ENCODE results near the gene TTI1.

Gene TTI1

GRCh38 chr20:38033330-38034107, at the start of gene TTI1, which contains the start of gene RPRD1B:
TTI1 (minus strand) TSS chr20:38033456; CDS start chr20:38013816, 19,640 bp downstream.
RPRD1B (plus strand) TSS chr20:38033746; CDS start chr20:38033948, 202 bp downstream.
- DNase-seq (ENCODE audit: low spot score), result peak; percentile 88

DNA sequence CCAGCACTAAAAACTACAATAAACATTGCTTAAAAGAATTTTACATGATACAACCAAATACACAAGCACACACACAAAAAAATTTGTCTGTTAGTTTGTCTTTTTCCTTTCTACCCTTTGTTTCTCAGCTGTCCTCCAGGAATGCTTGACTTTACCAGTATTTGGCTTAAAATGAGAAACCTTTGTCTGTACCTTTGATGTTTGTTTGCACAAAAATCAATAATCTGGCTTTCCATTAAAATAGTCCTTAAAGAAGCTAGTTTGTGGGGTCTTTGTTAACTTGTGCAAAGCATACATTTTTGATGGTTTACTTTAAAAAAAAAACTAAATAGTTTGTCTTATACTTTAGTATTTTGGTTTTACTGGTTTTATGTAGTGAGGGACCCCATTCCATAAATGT, 49.6 kb upstream of the TTI1 start:
- DNase-seq (ENCODE audit: low spot score), result no peak

DNA sequence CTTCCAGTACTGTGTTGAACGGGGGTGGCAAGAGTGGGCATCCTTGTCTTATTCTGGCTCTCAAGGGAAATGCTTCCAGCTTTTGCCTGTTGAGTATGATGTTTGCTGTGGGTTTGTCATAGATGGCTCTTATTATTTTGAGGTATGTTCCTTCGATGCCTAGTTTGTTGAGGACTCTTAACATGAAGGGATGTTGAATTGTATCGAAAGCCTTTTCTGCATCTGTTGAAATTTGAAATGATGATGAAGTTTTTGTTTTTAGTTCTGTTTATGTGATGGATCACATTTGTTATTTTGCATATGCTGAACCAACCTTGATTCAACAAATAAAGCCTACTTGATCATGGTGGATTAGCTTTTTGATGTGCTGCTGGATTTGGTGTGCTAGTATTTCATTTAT, 48.3 kb upstream of the TTI1 start:
- DNase-seq (ENCODE audit: low spot score), result no peak

DNA sequence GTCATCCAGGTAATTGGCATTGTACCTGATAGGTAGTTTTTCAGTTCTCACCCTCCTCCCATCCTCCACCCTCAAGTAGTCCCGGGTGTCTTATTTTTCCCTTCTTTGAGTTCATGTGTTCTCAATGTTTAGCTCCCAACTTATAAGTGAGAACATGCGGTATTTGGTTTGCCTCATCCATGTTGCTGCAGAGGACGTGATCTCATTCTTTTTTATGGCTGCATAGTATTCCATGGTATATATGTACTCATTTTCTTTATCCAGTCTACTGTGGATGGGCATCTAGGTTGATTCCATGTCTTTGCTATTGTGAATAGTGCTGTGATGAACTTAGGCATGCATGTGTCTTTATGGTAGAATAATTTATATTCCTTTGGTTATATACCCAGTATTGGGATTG, 46.1 kb upstream of the TTI1 start:
- DNase-seq (ENCODE audit: low spot score), result no peak

GRCh38 chr20:38078084-38078483, 44.8 kb upstream of the TTI1 start:
- DNase-seq (ENCODE audit: low spot score), result no peak

GRCh38 chr20:38076548-38076947, 43.3 kb upstream of the TTI1 start:
- DNase-seq (ENCODE audit: low spot score), result no peak

- DNase-seq (ENCODE audit: low spot score), result no peak
Measured at GRCh38 chr20:38075161-38075998, 42.1 kb upstream of the TTI1 start.

DNA sequence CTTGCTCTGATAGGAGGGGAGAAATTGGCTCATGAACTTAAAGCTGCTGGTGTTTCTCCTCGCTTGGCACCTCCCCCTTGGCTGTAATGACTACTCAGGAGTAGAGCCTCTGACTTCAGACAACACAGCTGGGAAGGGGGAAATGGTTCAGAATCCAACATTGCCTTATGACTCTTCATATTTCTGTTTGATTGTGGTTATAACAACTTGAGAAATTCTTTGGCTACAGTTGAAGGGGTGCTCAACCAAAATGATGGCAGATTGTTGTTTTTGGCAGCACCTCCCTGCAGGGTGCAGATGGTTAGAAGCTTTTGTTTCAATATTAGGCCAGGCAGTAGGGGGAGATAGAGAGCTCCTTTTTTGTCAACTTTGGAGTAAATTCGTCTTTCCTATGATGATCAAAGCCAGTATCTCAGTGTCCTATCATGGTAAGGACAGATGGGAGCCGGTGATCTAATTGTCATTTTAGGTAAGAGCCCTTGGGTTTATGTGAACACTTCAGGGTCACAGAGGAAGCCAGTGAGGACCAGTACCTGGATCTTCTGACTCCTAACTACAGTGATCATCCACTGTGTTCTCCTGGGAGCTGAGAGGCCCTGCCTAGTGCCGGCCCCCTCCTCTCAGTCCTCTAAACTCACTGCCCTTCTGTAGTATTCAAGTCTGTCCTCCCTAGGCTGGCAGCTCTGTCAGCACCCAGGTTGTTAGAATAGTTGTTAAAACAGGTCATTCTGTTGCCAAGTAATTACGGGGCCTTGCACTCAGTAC, 40.2 kb upstream of the TTI1 start:
- peak; percentile 52 for DNase-seq (ENCODE audit: low spot score)

GRCh38 chr20:38072898-38073297, 39.6 kb upstream of the TTI1 start:
- DNase-seq (ENCODE audit: low spot score), result no peak

- DNase-seq (ENCODE audit: low spot score), result no peak
Measured at GRCh38 chr20:38067717-38068365, 34.6 kb upstream of the TTI1 start.

- DNase-seq (ENCODE audit: low spot score), result no peak
Measured at GRCh38 chr20:38066969-38067716, 33.9 kb upstream of the TTI1 start.

DNA sequence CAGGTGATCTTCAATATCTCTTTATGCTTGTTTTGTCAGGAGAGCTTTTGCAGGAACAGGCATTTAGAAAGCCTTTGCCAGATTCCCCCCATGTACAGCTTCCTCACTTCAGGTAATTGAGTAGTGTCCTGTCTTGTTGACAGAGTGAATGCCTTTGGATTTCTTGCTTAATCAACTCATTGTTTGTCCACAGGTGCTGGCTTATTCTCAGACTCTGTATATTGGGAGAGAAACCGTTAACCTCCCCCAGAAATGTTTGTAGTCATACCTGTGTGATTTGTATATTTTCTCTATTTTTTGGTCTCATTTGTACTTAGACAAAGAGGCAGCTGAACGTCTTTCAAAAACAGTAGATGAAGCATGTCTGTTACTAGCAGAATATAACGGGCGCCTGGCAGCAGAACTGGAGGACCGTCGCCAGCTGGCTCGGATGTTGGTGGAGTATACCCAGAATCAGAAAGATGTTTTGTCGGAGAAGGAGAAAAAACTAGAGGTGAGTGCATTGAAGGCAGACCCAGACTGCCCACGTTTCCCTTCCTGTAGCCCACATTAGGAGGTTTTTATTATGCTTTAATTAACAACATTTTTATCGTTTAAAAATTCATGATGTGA, 32.6 kb upstream of the TTI1 start:
- DNase-seq (ENCODE audit: low spot score), result no peak

GRCh38 chr20:38063911-38064530, 30.8 kb upstream of the TTI1 start:
- no peak for DNase-seq (ENCODE audit: low spot score)

- DNase-seq (ENCODE audit: low spot score), result no peak
Measured at GRCh38 chr20:38062890-38063289, 29.6 kb upstream of the TTI1 start.

DNA sequence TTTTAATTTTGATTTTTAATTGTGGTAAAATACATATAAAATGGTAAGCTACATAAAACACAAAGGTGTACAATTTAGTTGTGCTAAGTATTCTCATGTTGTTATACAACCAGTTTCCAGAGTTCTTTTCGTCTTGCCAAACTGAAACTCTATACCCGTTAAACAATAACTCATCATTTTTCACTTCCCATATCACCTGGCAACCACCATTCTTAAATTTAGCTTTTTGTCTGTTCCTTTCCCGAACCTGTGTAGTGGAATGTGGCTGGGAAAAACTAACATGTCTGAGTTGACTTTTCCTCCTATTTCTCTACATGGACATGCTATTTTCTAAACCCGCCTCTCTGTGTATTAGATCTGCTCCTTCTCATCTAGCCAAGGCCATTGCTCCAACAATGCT, 27.9 kb upstream of the TTI1 start:
- no peak for DNase-seq (ENCODE audit: low spot score)

- DNase-seq (ENCODE audit: low spot score), result no peak
Measured at GRCh38 chr20:38060536-38060935, 27.3 kb upstream of the TTI1 start.

- DNase-seq (ENCODE audit: low spot score), result no peak
Measured at GRCh38 chr20:38059832-38060231, 26.6 kb upstream of the TTI1 start.

DNA sequence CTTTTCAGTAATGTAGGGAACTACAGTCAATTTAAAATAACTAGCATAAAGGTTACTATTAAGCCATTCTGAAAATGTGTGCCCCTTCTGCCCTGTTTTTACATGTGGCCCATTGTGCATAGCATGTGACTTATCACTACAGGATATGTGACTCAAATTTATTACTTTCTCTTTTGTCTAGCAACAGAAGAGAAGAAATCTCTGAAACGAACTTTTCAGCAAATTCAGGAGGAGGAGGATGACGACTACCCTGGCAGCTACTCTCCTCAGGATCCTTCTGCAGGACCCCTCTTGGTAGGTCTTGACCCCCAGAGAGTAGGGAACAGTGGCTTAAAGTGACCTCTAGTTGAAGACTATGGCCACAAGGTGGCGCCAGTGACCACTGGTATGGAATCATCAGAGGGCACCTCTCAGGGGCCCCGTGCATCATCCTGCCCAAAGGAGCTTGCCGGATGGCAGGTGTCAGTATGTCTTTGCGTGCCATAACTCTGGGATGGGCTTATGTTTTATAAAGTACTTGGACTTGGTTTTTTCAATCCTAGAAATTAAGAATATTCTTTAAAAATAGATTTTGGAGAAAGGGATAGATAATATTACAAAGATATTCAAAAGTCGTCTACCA, 24.2 kb upstream of the TTI1 start:
- DNase-seq (ENCODE audit: low spot score), result peak; percentile 76

DNA sequence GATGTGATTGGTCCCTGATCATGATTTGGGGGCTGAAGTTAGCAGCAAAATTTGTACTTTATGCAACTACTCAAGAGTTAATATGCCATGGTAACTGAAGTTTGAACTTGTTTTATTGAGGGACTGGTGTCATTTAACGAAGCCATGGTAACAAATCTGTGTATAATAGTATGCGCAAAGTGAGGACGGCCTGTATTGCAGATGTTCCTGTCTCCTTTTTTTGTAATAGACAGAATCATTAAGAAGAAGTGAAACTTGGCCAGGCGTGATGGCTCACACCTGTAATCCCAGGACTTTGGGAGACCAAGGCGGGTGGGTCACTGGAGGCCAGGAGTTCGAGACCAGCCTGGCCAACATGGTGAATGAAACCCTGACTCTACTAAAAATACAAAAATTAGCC, 22.6 kb upstream of the TTI1 start:
- DNase-seq (ENCODE audit: low spot score), result no peak

- no peak for DNase-seq (ENCODE audit: low spot score)
Measured at GRCh38 chr20:38055294-38055693, 22.0 kb upstream of the TTI1 start.

All from CD4-positive, alpha-beta T cell treated with Interleukin-2 at 100 ng/mL for 4 hours (primary cell).